HepG2 (cell line): ENCODE data around the gene CCRL2. TPM values are rescaled to one million over a fixed set of nuclear protein-coding genes. Genes with fewer than 3 reads are reported as not detected.

ENCODE experiments used
- ATAC-seq: fragments of 200-7000 bp; cut with Tn5 transposase; 3 replicates; pipeline ENCODE4 v1.9.1; 2020; ENCODE audit warnings: mild to moderate bottlenecking, moderate library complexity
- BruUV-seq: library from RNA; stranded (reverse); fragments of 400-500 nt; replicated peaks from 2 replicates; lab custom pipeline; 2021; lab: Mats Ljungman, UMichigan
- CTCF ChIA-PET: fragments of 300-600 bp; formaldehyde crosslinking; extraction: SDS; loops from one replicate; lab custom pipeline; 2021; ENCODE audit warnings: low total read pairs, inconsistent platforms, low intra/inter-chr PET ratio; lab: Yijun Ruan, JAX
- POLR2A ChIA-PET: fragments of 350-600 bp; sonication (Branson Sonifier 250); formaldehyde crosslinking; loops from one replicate; lab custom pipeline; 2020; ENCODE audit warnings: antibody characterized with exemption, inconsistent platforms; lab: Yijun Ruan, JAX
- DNase-seq: peaks from one replicate; pipeline ENCODE4 v3.0.0-alpha.2; 2015; ENCODE audit warnings: low spot score
- FAIRE-seq: peaks from 3 replicates; lab custom pipeline; 2011; peaks lifted over from hg19 to GRCh38; lab: Jason Lieb, UNC
- H2AFZ ChIP-seq: one replicate; pipeline ENCODE4 v1.6.1; 2011; ENCODE audit warnings: low read length, inconsistent platforms
- H3K27ac ChIP-seq: fragments of 300-600 bp; 3 replicates; pipeline ENCODE4 v1.8.0; 2011; ENCODE audit warnings: mixed run types, mild to moderate bottlenecking, mixed read lengths, low read length, inconsistent platforms; ENCODE audit not compliant: insufficient read depth; ENCODE audit errors: extremely low read length
- H3K27me3 ChIP-seq, 2 experiments: fragments of 200-600 bp in 1 of 2; 2 replicates in 1 of 2; 3 replicates in 1 of 2; pipeline versions ENCODE4 v1.6.0 to v1.8.0; 2011; ENCODE audit warnings: low read length in 2 of 2, mild to moderate bottlenecking in 2 of 2, moderate library complexity in 2 of 2, inconsistent platforms in 1 of 2; ENCODE audit not compliant: insufficient read depth in 2 of 2, control insufficient read depth in 1 of 2
- H3K36me3 ChIP-seq, 2 experiments: fragments of 200-600 bp in 1 of 2; replicated peaks in 1 of 2; 2 replicates in 1 of 2; 3 replicates in 1 of 2; pipeline versions ENCODE4 v1.5.1 to v1.8.0; 2011; ENCODE audit warnings: low read length in 2 of 2, inconsistent platforms in 1 of 2; ENCODE audit not compliant: insufficient read depth in 2 of 2, control insufficient read depth in 1 of 2
- H3K4me1 ChIP-seq: 2 replicates; pipeline ENCODE4 v1.5.1; 2012; ENCODE audit warnings: low read length, inconsistent platforms; ENCODE audit not compliant: insufficient read depth
- H3K4me2 ChIP-seq: 2 replicates; pipeline ENCODE4 v1.6.0; 2011; ENCODE audit warnings: low read depth, low read length, inconsistent platforms
- H3K4me3 ChIP-seq, 3 experiments: fragments of 200-600 bp in 1 of 3; sonication (generic), shearing (Covaris generic) in 1 of 3; replicated peaks in 1 of 3; 2 replicates each; pipeline ENCODE4 v1.5.1; 2011 to 2016; ENCODE audit warnings: low read length in 3 of 3, inconsistent platforms in 2 of 3, low read depth in 2 of 3, mild to moderate bottlenecking in 2 of 3, control low read depth in 1 of 3, mixed read lengths in 1 of 3; ENCODE audit not compliant: insufficient read depth in 1 of 3
- H3K79me2 ChIP-seq: one replicate; pipeline ENCODE4 v1.6.1; 2011; ENCODE audit warnings: low read length, inconsistent platforms; ENCODE audit not compliant: insufficient read depth
- H3K9ac ChIP-seq: 2 replicates; pipeline ENCODE4 v1.6.0; 2011; ENCODE audit warnings: mild to moderate bottlenecking, low read depth, low read length, inconsistent platforms; ENCODE audit not compliant: insufficient read depth
- H3K9me3 ChIP-seq: 2 replicates; pipeline ENCODE4 v1.5.1; 2012; ENCODE audit warnings: mild to moderate bottlenecking, low read length
- H4K20me1 ChIP-seq: 2 replicates; pipeline ENCODE4 v1.6.0; 2011; ENCODE audit warnings: inconsistent platforms, mild to moderate bottlenecking, low read length, moderate library complexity; ENCODE audit not compliant: insufficient read depth
- ATM ChIP-seq: fragments of 450-650 bp; IDR thresholded peaks from 2 replicates; pipeline ENCODE4 v1.7.1; 2017; ENCODE audit warnings: mild to moderate bottlenecking, borderline replicate concordance
- CEBPG ChIP-seq: IDR thresholded peaks from 2 replicates; pipeline ENCODE4 v1.6.1; 2016
- HNF1A ChIP-seq, 2 experiments: sonication (generic) in 1 of 2; formaldehyde crosslinking in 1 of 2; IDR thresholded peaks; 2 replicates each; pipeline versions ENCODE4 v1.4.0 to v1.6.1; 2016 to 2020; ENCODE audit warnings: borderline replicate concordance in 1 of 2, low read depth in 1 of 2, mild to moderate bottlenecking in 1 of 2, missing genetic modification reagents in 1 of 2
- HNF1B ChIP-seq: sonication (generic); formaldehyde crosslinking; IDR thresholded peaks from 2 replicates; pipeline ENCODE4 v1.5.1; 2020; ENCODE audit warnings: mild to moderate bottlenecking, moderate library complexity, missing genetic modification reagents
- HNF4A ChIP-seq: sonication (generic); formaldehyde crosslinking; IDR thresholded peaks from 2 replicates; pipeline ENCODE4 v1.4.0; 2020; ENCODE audit warnings: missing genetic modification reagents
- KAT7 ChIP-seq: IDR thresholded peaks from 2 replicates; pipeline ENCODE4 v1.6.1; 2018; ENCODE audit warnings: borderline replicate concordance, missing compliant biosample characterization
- NFKBIZ ChIP-seq: IDR thresholded peaks from 2 replicates; pipeline ENCODE4 v1.6.1; 2018; ENCODE audit warnings: missing genetic modification reagents, missing compliant biosample characterization
- SIX4 ChIP-seq: sonication (generic); formaldehyde crosslinking; IDR thresholded peaks from 2 replicates; pipeline ENCODE4 v1.4.0; 2020; ENCODE audit warnings: missing genetic modification reagents
- TCF7 ChIP-seq: sonication (generic); IDR thresholded peaks from 2 replicates; pipeline ENCODE4 v1.6.1; 2016; ENCODE audit warnings: antibody characterized with exemption, low read depth
- TEAD3 ChIP-seq: optimal IDR thresholded peaks from 2 replicates; pipeline ENCODE3; 2016; ENCODE audit warnings: borderline replicate concordance
- ZNF180 ChIP-seq: sonication (generic); formaldehyde crosslinking; IDR thresholded peaks from 2 replicates; pipeline ENCODE4 v1.4.0; 2020; ENCODE audit warnings: low read depth, missing genetic modification reagents, borderline replicate concordance
- ZNF746 ChIP-seq: sonication (generic); formaldehyde crosslinking; IDR thresholded peaks from 2 replicates; pipeline ENCODE4 v1.8.0; 2022; ENCODE audit warnings: mild to moderate bottlenecking, missing genetic modification reagents
- ZNF883 ChIP-seq: sonication (generic); formaldehyde crosslinking; IDR thresholded peaks from 2 replicates; pipeline ENCODE4 v1.5.1; 2020; ENCODE audit warnings: mild to moderate bottlenecking, missing genetic modification reagents; ENCODE audit errors: not compliant biosample characterization
- WGBS: methylation state at CpG from one replicate; pipeline ENCODE4 v1.1.6; 2017; ENCODE audit warnings: low lambda C conversion rate; 5-methylcytosine and 5-hydroxymethylcytosine counted together
- in situ Hi-C: cut with HindIII; loops from 2 replicates; pipeline ENCODE4 v1.10.0; 2017; ENCODE audit warnings: low pct_unique_long_range_greater_than_20kb; ENCODE audit not compliant: extremely low pct_ligation_motif_present
- intact Hi-C: fragments of 100-400 bp; cut with micrococcal nuclease; formaldehyde crosslinking; loops from one replicate; pipeline ENCODE4 v1.10.0; 2022; ENCODE audit not compliant: unreplicated experiment
- polyA plus RNA-seq, 8 experiments: library from polyadenylated mRNA; depleted of rRNA in 3 of 8; stranded (reverse) in 7 of 8; unstranded in 1 of 8; fragments of >200 nt; fragmentation: Illumina TruSeq in 4 of 8; extraction: Trizol in 4 of 8; gene quantifications; 2 replicates each; pipeline versions ENCODE4 v1.2.1 to v1.2.3, GENCODE V29; 2011 to 2016; ENCODE audit warnings: low read depth in 4 of 8, missing spikeins in 1 of 8, mixed read lengths in 1 of 8; ENCODE audit not compliant: insufficient read depth in 1 of 8
- total RNA-seq, 5 experiments: library from RNA; depleted of rRNA; stranded (reverse); fragments of >200 nt; fragmentation: Illumina TruSeq; extraction: Trizol; gene quantifications; 2 replicates each; pipeline ENCODE4 v1.2.3, GENCODE V29; 2016; ENCODE audit warnings: low read depth in 1 of 5
- TF ChIP-seq, protein P1 (sequence below): sonication (generic); formaldehyde crosslinking; conservative IDR thresholded peaks from 2 replicates; pipeline ENCODE4 v1.4.0; 2020; ENCODE audit warnings: mild to moderate bottlenecking, missing genetic modification reagents, moderate library complexity

The CCRL2 gene
- total and polyA plus RNA-seq, 2 of the 13 experiments (the other 11 are each of a cell fraction or from before 2014, with no cell fraction given) = not detected

DNA sequence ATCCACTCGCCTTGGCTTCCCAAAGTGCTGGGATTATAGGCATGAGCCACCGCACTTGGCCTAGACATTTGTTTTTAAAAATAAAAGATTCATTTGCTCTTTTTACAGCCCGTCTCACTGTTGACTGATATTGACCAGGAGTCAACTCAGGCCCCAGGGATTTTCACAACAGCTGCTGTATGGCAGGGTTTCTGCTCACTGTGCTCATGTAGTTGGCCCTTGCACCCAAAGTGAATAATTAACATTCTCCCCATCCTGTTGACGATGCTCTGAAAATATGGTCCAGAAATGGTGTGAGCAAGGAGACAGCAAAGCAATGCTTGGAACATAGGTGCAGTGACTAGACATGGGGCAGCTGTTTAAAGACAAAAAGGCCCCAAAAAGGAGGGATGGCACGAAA lies 39.2 kb upstream of the CCRL2 start:
- no peak overlapping the region for H3K4me2 ChIP-seq
- no peak overlapping the region for H3K27ac ChIP-seq
- H3K79me2 ChIP-seq = no peaks in the 10 kb centered on the region
- peak; percentile 93 for ATAC-seq
- POLR2A ChIA-PET = no interaction called here
- no peak overlapping the region for H3K4me3 ChIP-seq
- no TSS peak for BruUV-seq
- no peak for FAIRE-seq
- intact Hi-C loops = no loop called here
- CTCF ChIA-PET = no interaction called here
- no peaks in the 10 kb centered on the region for H4K20me1 ChIP-seq
- in situ Hi-C loops = no loop called here
- under 1% methylated on average over 5 of the region's 5 CpGs for WGBS
- peak; percentile 4 for DNase-seq
- no peak overlapping the region for H2AFZ ChIP-seq
- H3K9ac ChIP-seq = no peak overlapping the region
- H3K36me3 ChIP-seq = no peaks in the 10 kb centered on the region
- peaks cover 13% of the 10 kb centered on the region for H3K4me1 ChIP-seq
- TF ChIP-seq HNF1A (IDR thresholded peaks at IDR 0.05; ENCODE audit: low read depth) (peak; percentile 55; the same call in 1 of the 2 replicates), HNF1A (CRISPR knock-in tag; IDR thresholded peaks at IDR 0.05; ENCODE audit: borderline replicate concordance) (no peak), KAT7 (CRISPR knock-in tag) (no peak), HNF1B (CRISPR knock-in tag) (peak; percentile 88), CEBPG (CRISPR knock-in tag) (no peak), ZNF180 (CRISPR knock-in tag) (no peak), TCF7 (no peak), TEAD3 (CRISPR knock-in tag) (peak; percentile 38), SIX4 (CRISPR knock-in tag) (no peak), ZNF746 (no peak), HNF4A (CRISPR knock-in tag) (0 out of 2 replicates have a peak, but pooled peaks have one; percentile 13), NFKBIZ (CRISPR knock-in tag) (no peak), ATM (no peak), ZNF883 (no peak)
- TF ChIP-seq, protein P1, sequence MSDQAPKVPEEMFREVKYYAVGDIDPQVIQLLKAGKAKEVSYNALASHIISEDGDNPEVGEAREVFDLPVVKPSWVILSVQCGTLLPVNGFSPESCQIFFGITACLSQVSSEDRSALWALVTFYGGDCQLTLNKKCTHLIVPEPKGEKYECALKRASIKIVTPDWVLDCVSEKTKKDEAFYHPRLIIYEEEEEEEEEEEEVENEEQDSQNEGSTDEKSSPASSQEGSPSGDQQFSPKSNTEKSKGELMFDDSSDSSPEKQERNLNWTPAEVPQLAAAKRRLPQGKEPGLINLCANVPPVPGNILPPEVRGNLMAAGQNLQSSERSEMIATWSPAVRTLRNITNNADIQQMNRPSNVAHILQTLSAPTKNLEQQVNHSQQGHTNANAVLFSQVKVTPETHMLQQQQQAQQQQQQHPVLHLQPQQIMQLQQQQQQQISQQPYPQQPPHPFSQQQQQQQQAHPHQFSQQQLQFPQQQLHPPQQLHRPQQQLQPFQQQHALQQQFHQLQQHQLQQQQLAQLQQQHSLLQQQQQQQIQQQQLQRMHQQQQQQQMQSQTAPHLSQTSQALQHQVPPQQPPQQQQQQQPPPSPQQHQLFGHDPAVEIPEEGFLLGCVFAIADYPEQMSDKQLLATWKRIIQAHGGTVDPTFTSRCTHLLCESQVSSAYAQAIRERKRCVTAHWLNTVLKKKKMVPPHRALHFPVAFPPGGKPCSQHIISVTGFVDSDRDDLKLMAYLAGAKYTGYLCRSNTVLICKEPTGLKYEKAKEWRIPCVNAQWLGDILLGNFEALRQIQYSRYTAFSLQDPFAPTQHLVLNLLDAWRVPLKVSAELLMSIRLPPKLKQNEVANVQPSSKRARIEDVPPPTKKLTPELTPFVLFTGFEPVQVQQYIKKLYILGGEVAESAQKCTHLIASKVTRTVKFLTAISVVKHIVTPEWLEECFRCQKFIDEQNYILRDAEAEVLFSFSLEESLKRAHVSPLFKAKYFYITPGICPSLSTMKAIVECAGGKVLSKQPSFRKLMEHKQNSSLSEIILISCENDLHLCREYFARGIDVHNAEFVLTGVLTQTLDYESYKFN (CRISPR knock-in tag) = 0 out of 2 replicates have a peak, but pooled peaks have one; percentile 34
- 0 out of 5 replicates have a peak, but pooled peaks cover 0 to 4% of the 10 kb centered on the region in 2 experiments for H3K27me3 ChIP-seq
- no peaks in the 10 kb centered on the region for H3K9me3 ChIP-seq
